Epithelial cell of esophagus (primary cell): ENCODE data around the gene EEF1AKMT3.
"Not testable (repeated sequence)": the region's sequence is repeated elsewhere in the genome, so short reads cannot be mapped to it uniquely, and the experiment has no call there.

Experiments
- DNase-seq: peaks from one replicate; pipeline ENCODE4 v3.0.0; 2010; ENCODE audit warnings: low read depth
- H3K4me3 ChIP-seq: 2 replicates; pipeline ENCODE4 v1.5.1; 2011; ENCODE audit warnings: mild to moderate bottlenecking, low read length, control low read depth
- CTCF ChIP-seq: IDR thresholded peaks from 2 replicates; pipeline ENCODE4 v1.5.1; 2011; ENCODE audit warnings: low read depth, mild to moderate bottlenecking, low read length, control low read depth, inconsistent platforms; ENCODE audit not compliant: insufficient read depth; ENCODE audit errors: missing control alignments

EEF1AKMT3 gene

GRCh38 chr12:57816001-57816854, 43.8 kb downstream of the EEF1AKMT3 start:
- H3K4me3 ChIP-seq: no peak overlapping the region
- no peak for TF ChIP-seq CTCF
- no peak for DNase-seq

GRCh38 chr12:57816855-57817151, 44.4 kb downstream of the EEF1AKMT3 start:
- no peak overlapping the region for H3K4me3 ChIP-seq
- no peak for DNase-seq
- no peak for TF ChIP-seq CTCF

GRCh38 chr12:57817261-57817989, 45.0 kb downstream of the EEF1AKMT3 start:
- no peak for DNase-seq
- H3K4me3 ChIP-seq: no peak overlapping the region
- TF ChIP-seq CTCF: no peak

GRCh38 chr12:57817990-57818331, 45.5 kb downstream of the EEF1AKMT3 start:
- not testable (repeated sequence) for DNase-seq, H3K4me3 ChIP-seq

GRCh38 chr12:57820119-57820518, 47.7 kb downstream of the EEF1AKMT3 start:
- not testable (repeated sequence) for DNase-seq, H3K4me3 ChIP-seq

GRCh38 chr12:57821015-57821414, 48.6 kb downstream of the EEF1AKMT3 start:
- DNase-seq, H3K4me3 ChIP-seq: not testable (repeated sequence)

GRCh38 chr12:57821474-57822214, 49.2 kb downstream of the EEF1AKMT3 start:
- DNase-seq: no peak
- no peak overlapping the region for H3K4me3 ChIP-seq
- no peak for TF ChIP-seq CTCF

- DNase-seq: no peak
- H3K4me3 ChIP-seq: no peak overlapping the region
- TF ChIP-seq CTCF: no peak
These were observed 50.1 kb downstream of the EEF1AKMT3 start for GRCh38 chr12:57822392-57823130.
